Adipocyte (in vitro differentiated cells): ENCODE measurements around the gene ALG10.
"Not testable (repeated sequence)": the region's sequence is repeated elsewhere in the genome, so short reads cannot be mapped to it uniquely, and the experiment has no call there.

Source experiments
- DNase-seq: peaks from one replicate; pipeline ENCODE4 v3.0.0-alpha.2; 2015; ENCODE audit warnings: low read depth
- H3K27me3 ChIP-seq: replicated peaks from 2 replicates; pipeline ENCODE4 v1.7.0; 2013; ENCODE audit warnings: mild to moderate bottlenecking, low read length, moderate library complexity; ENCODE audit not compliant: control insufficient read depth, insufficient read depth
- H3K36me3 ChIP-seq: 2 replicates; pipeline ENCODE4 v1.7.0; 2013; ENCODE audit warnings: low read length, mild to moderate bottlenecking, moderate library complexity; ENCODE audit not compliant: control insufficient read depth, insufficient read depth, severe bottlenecking
- H3K4me1 ChIP-seq: 2 replicates; pipeline ENCODE4 v1.7.0; 2013; ENCODE audit warnings: mild to moderate bottlenecking, low read length, moderate library complexity; ENCODE audit not compliant: control insufficient read depth, insufficient read depth
- H3K4me3 ChIP-seq: 2 replicates; pipeline ENCODE4 v1.7.0; 2013; ENCODE audit warnings: mild to moderate bottlenecking, low read length, moderate library complexity
- H3K9ac ChIP-seq: 2 replicates; pipeline ENCODE4 v1.7.0; 2013; ENCODE audit warnings: mild to moderate bottlenecking, low read length, moderate library complexity
- H3K9me3 ChIP-seq: 2 replicates; pipeline ENCODE4 v1.7.0; 2013; ENCODE audit warnings: mild to moderate bottlenecking, low read length, moderate library complexity; ENCODE audit not compliant: control insufficient read depth

The ALG10 gene, protein sequence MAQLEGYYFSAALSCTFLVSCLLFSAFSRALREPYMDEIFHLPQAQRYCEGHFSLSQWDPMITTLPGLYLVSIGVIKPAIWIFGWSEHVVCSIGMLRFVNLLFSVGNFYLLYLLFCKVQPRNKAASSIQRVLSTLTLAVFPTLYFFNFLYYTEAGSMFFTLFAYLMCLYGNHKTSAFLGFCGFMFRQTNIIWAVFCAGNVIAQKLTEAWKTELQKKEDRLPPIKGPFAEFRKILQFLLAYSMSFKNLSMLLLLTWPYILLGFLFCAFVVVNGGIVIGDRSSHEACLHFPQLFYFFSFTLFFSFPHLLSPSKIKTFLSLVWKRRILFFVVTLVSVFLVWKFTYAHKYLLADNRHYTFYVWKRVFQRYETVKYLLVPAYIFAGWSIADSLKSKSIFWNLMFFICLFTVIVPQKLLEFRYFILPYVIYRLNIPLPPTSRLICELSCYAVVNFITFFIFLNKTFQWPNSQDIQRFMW

DNA sequence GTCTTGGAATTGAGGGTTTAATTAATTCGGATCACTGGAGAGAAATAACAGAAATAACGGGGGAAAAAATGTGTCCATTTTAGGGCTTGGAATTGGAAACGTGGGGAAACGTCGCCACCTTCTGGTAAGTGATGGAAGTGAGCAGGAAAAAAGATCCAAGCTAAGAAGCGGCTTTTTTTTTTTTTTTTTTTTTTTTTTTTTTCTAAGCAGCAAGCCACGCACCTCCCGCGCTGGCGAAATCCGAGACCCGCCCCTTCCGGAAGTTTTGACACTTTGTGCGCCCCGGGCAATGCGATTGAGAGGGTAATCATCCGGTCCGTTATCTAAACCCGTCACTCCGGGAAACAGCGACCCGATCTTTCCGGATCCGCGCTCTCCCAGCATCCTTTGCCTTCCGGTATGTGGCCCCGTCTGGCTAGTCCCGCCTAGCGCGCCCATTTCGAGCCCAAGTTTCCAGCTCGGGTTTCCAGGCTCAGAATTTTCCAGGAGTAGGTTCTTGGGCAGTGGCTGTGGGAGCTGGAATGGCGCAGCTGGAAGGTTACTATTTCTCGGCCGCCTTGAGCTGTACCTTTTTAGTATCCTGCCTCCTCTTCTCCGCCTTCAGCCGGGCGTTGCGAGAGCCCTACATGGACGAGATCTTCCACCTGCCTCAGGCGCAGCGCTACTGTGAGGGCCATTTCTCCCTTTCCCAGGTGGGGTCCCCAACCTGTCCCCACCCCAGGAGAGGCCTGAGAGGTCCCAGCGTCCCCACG lies at the start of gene ALG10:
TSS of gene ALG10 (plus strand) at position 418 of the 752 bp plus-strand sequence. CDS start at position 522, 104 bp downstream.
- Histone ChIP-seq H3K27me3 (no peaks in the 10 kb centered on the region), H3K36me3 (no peaks in the 10 kb centered on the region), H3K4me1 (peaks cover 13% of the 10 kb centered on the region), H3K4me3 (peak within 1 kb of the TSS; percentile 97), H3K9ac (peak within 1 kb of the TSS; percentile 90), H3K9me3 (no peaks in the 10 kb centered on the region)
- peak; percentile 100 for DNase-seq

DNA sequence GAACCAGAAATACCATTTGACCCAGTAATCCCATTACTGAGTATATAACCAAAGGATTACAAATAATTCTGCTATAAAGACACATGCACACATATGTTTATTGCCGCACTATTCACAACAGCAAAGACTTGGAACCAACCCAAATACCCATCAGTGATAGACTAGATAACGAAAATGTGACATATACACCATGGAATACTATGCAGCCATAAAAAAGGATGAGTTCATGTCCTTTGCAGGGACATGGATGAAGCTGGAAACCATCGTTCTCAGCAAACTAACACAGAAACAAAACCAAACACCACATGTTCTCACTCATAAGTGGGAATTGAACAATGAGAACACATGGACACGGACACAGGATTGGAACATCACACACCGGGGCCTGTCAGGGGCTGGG lies 49.4 kb upstream of the ALG10 start:
- DNase-seq, H3K27me3 ChIP-seq, H3K4me3 ChIP-seq, H3K9me3 ChIP-seq, H3K9ac ChIP-seq, H3K4me1 ChIP-seq, H3K36me3 ChIP-seq: not testable (repeated sequence)

DNA sequence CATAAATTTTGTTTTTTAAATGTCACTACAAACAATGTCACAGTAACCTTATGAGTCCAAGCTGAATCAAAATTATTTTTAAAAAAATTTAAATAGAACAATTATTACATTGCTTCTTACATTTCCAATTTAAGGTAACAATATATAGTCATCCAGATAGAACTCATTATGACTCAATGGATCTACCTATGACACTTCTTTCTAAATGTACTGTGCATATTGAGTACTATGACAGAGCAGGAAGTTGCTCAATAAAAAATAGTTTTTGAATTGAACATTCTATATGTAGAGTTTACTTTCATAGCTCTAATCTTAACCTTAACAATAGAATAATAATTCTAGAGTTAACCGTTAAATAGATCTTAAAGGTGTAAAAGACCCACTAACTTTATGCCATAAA lies 44.4 kb upstream of the ALG10 start:
- no peak for DNase-seq
- Histone ChIP-seq H3K9ac (no peak overlapping the region), H3K4me3 (no peak overlapping the region), H3K9me3 (no peaks in the 10 kb centered on the region), H3K4me1 (no peaks in the 10 kb centered on the region), H3K36me3 (no peaks in the 10 kb centered on the region), H3K27me3 (no peaks in the 10 kb centered on the region)

DNA sequence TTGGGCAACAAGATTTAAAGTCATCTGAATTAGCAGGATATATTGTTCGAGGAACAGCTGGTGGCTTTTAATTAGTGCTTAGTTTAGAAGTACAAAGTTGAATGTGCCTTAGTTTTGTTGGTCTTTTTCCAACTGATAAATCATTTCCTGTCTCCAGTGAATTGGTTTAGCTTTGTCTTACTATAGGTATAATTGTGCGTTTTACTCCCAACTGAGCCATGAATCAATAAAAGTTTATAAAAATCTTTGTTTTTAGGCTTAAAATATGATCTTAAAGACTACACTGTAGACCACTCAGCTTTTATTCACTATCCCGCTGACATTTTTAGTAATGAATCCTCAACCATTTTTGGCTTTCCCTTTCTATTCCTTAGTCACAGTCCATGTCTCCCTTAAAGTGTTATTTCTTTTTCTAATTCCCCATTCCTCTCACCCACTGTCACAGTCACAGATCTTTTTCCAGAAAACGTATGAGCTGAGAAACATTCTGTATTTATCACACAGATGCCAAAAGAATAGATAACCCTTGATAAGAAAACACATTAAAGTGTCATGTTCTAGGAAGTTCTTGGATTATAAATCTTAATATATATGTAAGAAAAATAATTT lies 34.0 kb upstream of the ALG10 start:
- H3K27me3 ChIP-seq = no peaks in the 10 kb centered on the region
- H3K9me3 ChIP-seq = no peaks in the 10 kb centered on the region
- no peak for DNase-seq
- H3K4me1 ChIP-seq = no peaks in the 10 kb centered on the region
- no peak overlapping the region for H3K9ac ChIP-seq
- no peak overlapping the region for H3K4me3 ChIP-seq
- no peaks in the 10 kb centered on the region for H3K36me3 ChIP-seq

DNA sequence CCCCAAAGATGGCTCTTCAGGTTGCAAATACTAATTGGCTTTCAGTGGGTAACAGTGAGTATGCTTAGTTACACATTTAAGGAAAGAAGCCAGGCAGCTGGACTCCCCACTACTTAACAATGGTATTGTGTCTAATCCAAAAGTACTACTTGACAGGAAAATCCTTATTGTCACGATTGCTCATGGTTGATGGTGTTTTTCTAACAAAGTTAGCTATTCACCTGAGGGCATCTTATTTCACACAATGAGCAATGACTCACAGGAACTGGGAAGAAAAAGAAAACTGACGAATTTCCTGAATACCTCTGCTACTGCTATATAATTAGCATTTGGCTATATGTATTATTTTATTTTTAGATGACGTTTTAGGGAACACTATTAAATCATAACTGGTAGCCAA lies 33.4 kb upstream of the ALG10 start:
- Histone ChIP-seq H3K36me3 (no peaks in the 10 kb centered on the region), H3K27me3 (no peaks in the 10 kb centered on the region), H3K4me3 (no peak overlapping the region), H3K4me1 (no peaks in the 10 kb centered on the region), H3K9ac (no peak overlapping the region), H3K9me3 (no peaks in the 10 kb centered on the region)
- DNase-seq = no peak

DNA sequence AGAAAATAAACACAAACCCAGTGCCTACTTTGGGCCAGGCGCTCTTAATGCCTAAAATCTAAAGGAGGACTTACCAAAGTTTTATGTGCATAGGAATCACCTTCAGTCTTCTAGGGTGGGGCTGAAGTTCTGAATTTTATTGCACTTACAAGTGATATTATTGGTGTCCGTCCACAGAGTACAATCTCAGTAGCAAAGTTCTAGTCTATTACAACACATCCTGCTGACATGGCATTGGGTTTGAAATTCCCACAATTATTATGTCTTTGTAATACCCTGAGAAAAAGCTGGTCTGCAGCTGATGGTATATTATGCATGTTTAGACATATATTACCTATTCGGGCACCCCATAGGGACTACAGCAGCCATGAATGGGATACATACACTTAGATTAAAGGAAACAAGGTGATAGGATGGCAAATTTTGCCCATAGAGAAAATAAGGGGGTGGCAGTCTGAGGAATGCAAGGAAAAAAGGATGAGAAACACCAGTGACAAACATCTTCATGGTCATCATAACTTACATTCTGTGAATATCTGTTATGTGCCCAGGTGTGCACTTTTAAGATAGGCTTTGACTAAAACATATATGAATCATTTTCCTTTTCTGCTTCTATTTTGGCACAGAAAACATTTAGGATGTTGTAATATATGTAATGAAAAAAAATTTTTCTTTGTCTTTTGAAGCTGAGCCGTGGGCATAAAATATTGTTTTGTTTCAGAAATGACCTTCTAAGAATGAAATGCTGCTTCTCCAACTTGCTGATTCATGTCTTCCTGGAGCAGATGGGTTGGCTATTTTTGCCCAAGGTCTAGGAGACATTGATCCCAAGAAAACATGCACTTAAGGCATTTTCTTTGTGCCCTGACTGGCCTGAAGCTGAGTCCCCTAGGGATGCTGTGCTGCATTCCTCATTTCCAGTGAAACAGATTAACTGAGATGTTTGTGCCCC lies 27.2 kb upstream of the ALG10 start:
- no peak overlapping the region for H3K4me3 ChIP-seq
- no peaks in the 10 kb centered on the region for H3K9me3 ChIP-seq
- no peaks in the 10 kb centered on the region for H3K27me3 ChIP-seq
- H3K36me3 ChIP-seq = no peaks in the 10 kb centered on the region
- no peaks in the 10 kb centered on the region for H3K4me1 ChIP-seq
- H3K9ac ChIP-seq = no peak overlapping the region
- no peak for DNase-seq

DNA sequence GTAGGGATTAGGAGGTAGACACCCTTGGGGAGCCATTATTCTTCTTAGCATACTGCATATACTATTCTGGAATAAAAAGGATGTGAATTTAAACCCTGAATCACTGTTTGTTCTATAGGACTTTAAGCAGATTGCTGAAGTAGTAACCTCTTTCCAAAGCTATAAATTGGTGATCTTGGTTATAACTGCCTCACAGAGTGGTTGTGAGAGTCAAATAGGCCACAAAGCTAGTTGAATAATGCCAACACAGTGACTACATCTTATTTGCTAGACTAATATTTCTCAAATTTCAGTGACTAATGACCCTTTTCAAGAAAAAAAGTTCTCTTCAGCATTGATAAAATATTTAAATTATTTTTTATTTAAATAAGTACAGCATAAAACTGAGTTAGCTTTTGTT lies 13.5 kb upstream of the ALG10 start:
- H3K27me3 ChIP-seq, H3K9me3 ChIP-seq, H3K4me1 ChIP-seq, H3K4me3 ChIP-seq, H3K9ac ChIP-seq, DNase-seq, H3K36me3 ChIP-seq: not testable (repeated sequence)

DNA sequence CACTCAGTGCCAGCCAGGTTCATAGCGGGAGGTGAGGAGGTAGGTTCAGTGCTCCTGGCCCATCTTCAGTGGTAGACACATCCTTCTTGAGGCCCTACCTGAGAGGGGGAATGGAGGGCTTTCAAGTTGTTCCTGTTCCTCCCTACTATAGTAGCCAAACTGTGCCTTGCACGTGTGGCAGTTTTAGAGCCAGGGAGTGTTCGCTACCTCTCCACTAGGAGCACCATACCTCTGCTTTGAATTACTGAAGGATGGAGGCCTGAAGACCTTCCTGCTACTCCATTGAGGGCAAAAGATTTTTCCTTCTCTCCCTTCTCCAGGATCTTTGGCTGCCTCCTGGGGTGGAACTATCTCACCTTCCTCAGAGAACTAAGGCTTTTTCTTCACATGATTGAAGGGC lies 5.9 kb upstream of the ALG10 start:
- Histone ChIP-seq H3K4me1 (peaks cover under 1% of the 10 kb centered on the region), H3K36me3 (no peaks in the 10 kb centered on the region), H3K9ac (no peak overlapping the region), H3K27me3 (no peaks in the 10 kb centered on the region), H3K4me3 (no peak overlapping the region), H3K9me3 (no peaks in the 10 kb centered on the region)
- DNase-seq = no peak

DNA sequence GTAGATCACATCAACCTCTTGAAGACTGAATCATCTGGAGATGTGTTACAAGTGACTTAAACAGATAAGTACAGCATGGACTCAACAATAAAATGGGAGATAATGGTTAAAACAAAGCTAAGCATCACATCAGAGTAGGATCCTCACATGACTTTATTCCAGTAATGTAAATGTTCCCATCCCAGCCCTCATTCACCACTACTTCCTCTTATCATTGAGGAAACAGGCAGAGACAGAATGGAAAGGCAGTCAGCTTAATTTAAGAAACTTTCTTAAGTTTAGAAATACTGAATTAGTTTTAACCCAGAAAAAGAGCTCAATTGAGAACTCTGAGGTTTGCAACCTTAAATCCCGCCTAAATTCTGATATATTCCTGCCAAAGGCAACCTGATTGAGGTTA lies 1.2 kb upstream of the ALG10 start:
- H3K4me3 ChIP-seq = peak overlapping the region; percentile 84
- no peaks in the 10 kb centered on the region for H3K27me3 ChIP-seq
- H3K9ac ChIP-seq = peak overlapping the region; percentile 89
- H3K4me1 ChIP-seq = peaks cover 11% of the 10 kb centered on the region
- no peaks in the 10 kb centered on the region for H3K9me3 ChIP-seq
- no peak for DNase-seq
- no peaks in the 10 kb centered on the region for H3K36me3 ChIP-seq

DNA sequence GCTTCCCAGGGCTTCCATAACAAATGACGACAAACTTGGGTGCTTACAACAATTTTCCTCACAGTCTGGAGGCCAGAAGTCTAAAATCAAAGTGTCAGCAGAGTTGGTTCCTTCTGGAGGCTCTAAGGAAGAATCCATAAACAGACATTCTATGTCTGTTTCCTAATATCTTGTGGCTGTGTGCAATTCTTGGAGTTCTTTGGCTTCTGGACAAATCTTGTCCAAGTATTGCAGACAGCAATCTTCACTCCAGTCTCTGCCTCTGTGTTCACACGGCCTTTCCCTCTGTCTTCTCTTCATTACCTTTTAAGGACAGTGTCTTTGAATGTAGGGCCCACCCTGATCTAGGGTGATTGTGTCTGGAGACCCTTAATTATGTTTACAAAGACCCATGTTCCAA lies 5.4 kb downstream of the ALG10 start:
- not testable (repeated sequence) for H3K36me3 ChIP-seq, H3K27me3 ChIP-seq, H3K9me3 ChIP-seq, H3K4me3 ChIP-seq, H3K9ac ChIP-seq
- H3K4me1 ChIP-seq = peaks cover 17% of the 10 kb centered on the region
- peak; percentile 34 for DNase-seq
